Measurements from ENCODE around the gene SLC2A11. TPM values are rescaled to one million over a fixed set of nuclear protein-coding genes. Genes with fewer than 3 reads are reported as not detected.

The SLC2A11 gene
- total RNA-seq, 4 donors from 2014 or later = 3.2 to 12.5 (median 8.7) TPM

GRCh38 chr22:23818541-23818940 lies 39.1 kb upstream of the SLC2A11 start:
- WGBS = 88% methylated on average over 2 of the region's 2 CpGs
- TF ChIP-seq EP300 (IDR thresholded peaks at IDR 0.05) = no peak
- no peak for TF ChIP-seq CTCF (IDR thresholded peaks at IDR 0.05)
- TF ChIP-seq POLR2AphosphoS5 (IDR thresholded peaks at IDR 0.05) = no peak
- TF ChIP-seq POLR2A (IDR thresholded peaks at IDR 0.05) = no peak
- H3K9me3 ChIP-seq = no peaks in the 10 kb centered on the region
- peaks cover 83% of the 10 kb centered on the region for H3K36me3 ChIP-seq
- DNase-seq (ENCODE audit: low spot score in 2 of 2) = no peak
- H3K4me3 ChIP-seq = no peak overlapping the region
- H3K27ac ChIP-seq = no peak overlapping the region
- H3K27me3 ChIP-seq = no peaks in the 10 kb centered on the region
- H3K4me1 ChIP-seq = peaks cover 6% of the 10 kb centered on the region

GRCh38 chr22:23820748-23821211 lies 36.9 kb upstream of the SLC2A11 start:
- no peak for DNase-seq (ENCODE audit: low spot score in 2 of 2)
- Histone ChIP-seq H3K36me3 (peaks cover 90% of the 10 kb centered on the region), H3K4me1 (peaks cover 6% of the 10 kb centered on the region), H3K27me3 (no peaks in the 10 kb centered on the region), H3K4me3 (no peak overlapping the region), H3K27ac (no peak overlapping the region), H3K9me3 (no peaks in the 10 kb centered on the region)
- WGBS = 14% methylated on average over 1 of the region's 4 CpGs
- TF ChIP-seq POLR2A (IDR thresholded peaks at IDR 0.05) = no peak
- TF ChIP-seq EP300 (IDR thresholded peaks at IDR 0.05) = no peak
- TF ChIP-seq POLR2AphosphoS5 (IDR thresholded peaks at IDR 0.05) = no peak
- no peak for TF ChIP-seq CTCF (IDR thresholded peaks at IDR 0.05)

- H3K9me3 ChIP-seq = no peaks in the 10 kb centered on the region
- H3K4me1 ChIP-seq = peaks cover 6% of the 10 kb centered on the region
- 65% methylated on average over 3 of the region's 6 CpGs for WGBS
- no peak for DNase-seq (ENCODE audit: low spot score in 2 of 2)
- no peaks in the 10 kb centered on the region for H3K27me3 ChIP-seq
- no peak overlapping the region for H3K27ac ChIP-seq
- no peak overlapping the region for H3K4me3 ChIP-seq
- H3K36me3 ChIP-seq = peaks cover 84% of the 10 kb centered on the region
- no peak for TF ChIP-seq CTCF (IDR thresholded peaks at IDR 0.05)
- TF ChIP-seq POLR2AphosphoS5 (IDR thresholded peaks at IDR 0.05) = no peak
- TF ChIP-seq EP300 (IDR thresholded peaks at IDR 0.05) = no peak
- TF ChIP-seq POLR2A (IDR thresholded peaks at IDR 0.05) = no peak
Measured at GRCh38 chr22:23822101-23822671, 35.5 kb upstream of the SLC2A11 start.

- peaks cover 6% of the 10 kb centered on the region for H3K4me1 ChIP-seq
- no peaks in the 10 kb centered on the region for H3K9me3 ChIP-seq
- no peak overlapping the region for H3K4me3 ChIP-seq
- no peak overlapping the region for H3K27ac ChIP-seq
- 85% methylated on average over 12 of the region's 14 CpGs for WGBS
- TF ChIP-seq POLR2A (IDR thresholded peaks at IDR 0.05) (no peak), CTCF (IDR thresholded peaks at IDR 0.05) (no peak), EP300 (IDR thresholded peaks at IDR 0.05) (no peak), POLR2AphosphoS5 (IDR thresholded peaks at IDR 0.05) (no peak)
- DNase-seq (ENCODE audit: low spot score in 2 of 2) = no peak
- H3K36me3 ChIP-seq = peaks cover 84% of the 10 kb centered on the region
- no peaks in the 10 kb centered on the region for H3K27me3 ChIP-seq
Measured at GRCh38 chr22:23823331-23823791, 34.3 kb upstream of the SLC2A11 start.

GRCh38 chr22:23824476-23825245 lies 33.0 kb upstream of the SLC2A11 start:
- WGBS = 87% methylated on average over 8 of the region's 13 CpGs

More at GRCh38 chr22:23824476-23825245, 33.0 kb upstream of the SLC2A11 start:
- Histone ChIP-seq H3K27ac (no peak overlapping the region), H3K4me3 (no peak overlapping the region), H3K27me3 (no peaks in the 10 kb centered on the region), H3K9me3 (no peaks in the 10 kb centered on the region), H3K36me3 (peaks cover 84% of the 10 kb centered on the region), H3K4me1 (peaks cover 12% of the 10 kb centered on the region)
- no peak for TF ChIP-seq POLR2AphosphoS5 (IDR thresholded peaks at IDR 0.05)
- TF ChIP-seq POLR2A (IDR thresholded peaks at IDR 0.05) = no peak
- TF ChIP-seq EP300 (IDR thresholded peaks at IDR 0.05) = no peak
- no peak for TF ChIP-seq CTCF (IDR thresholded peaks at IDR 0.05)
- DNase-seq (ENCODE audit: low spot score in 2 of 2) = no peak

Data from suprapubic skin (tissue), 4 donors.